Embryonic facial prominence (tissue), 1 donor: ENCODE data around the gene KLHL10.
"Not testable (repeated sequence)": the region's sequence is repeated elsewhere in the genome, so short reads cannot be mapped to it uniquely, and the experiment has no call there.

Source experiments
- DNase-seq: peaks from one replicate; pipeline ENCODE4 v3.0.0-alpha.2; 2016; ENCODE audit errors: extremely low spot score

The KLHL10 gene

DNA sequence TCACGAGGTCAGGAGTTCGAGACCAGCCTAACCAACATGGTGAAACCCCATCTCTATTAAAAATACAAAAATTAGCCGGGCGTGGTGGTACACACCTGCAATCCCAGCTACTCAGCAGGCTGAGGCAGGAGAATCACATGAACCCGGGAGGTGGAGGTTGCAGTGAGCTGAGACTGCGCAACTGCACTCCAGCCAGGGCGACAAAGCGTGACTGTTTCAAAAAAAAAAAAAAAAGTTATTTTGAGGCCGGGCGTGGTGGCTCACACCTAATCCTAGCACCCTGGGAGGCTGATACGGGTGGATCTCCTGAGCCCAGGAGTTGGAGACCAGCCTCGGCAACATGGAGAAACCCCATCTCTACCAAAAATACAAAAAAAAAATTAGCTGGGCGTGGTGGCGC, 13.8 kb downstream of the KLHL10 start:
- not testable (repeated sequence) for DNase-seq

DNA sequence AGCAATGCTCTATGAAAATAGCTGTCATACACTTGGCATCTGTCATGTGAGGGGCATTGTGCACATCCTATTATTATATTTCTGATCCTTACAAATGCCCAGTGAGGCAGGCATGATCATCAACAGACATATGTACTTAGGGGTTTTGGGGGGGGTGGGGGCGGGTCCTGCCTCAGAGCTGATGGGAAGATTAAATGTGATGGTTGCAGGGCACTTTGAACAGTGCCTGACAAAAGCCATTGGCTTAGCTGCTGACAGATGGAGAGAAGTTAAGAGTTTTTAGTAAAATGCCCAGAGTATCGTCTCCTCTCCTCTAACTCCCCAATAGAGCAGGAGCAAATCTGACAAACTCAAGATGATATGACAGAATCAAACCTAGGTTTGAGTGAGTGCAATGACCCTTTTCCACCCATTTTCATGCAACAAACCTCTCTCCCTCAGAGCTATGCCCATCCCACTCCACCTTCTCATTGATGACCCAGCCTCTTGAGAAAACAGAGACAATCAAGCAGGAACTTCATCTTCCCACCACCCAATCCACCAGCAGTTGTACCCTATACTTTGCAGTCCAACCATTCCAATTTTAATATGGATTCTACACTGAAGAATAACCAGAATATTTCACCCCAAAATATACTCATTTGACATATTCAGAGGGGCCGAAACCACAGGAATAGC, 22.8 kb downstream of the KLHL10 start:
- no peak for DNase-seq

DNA sequence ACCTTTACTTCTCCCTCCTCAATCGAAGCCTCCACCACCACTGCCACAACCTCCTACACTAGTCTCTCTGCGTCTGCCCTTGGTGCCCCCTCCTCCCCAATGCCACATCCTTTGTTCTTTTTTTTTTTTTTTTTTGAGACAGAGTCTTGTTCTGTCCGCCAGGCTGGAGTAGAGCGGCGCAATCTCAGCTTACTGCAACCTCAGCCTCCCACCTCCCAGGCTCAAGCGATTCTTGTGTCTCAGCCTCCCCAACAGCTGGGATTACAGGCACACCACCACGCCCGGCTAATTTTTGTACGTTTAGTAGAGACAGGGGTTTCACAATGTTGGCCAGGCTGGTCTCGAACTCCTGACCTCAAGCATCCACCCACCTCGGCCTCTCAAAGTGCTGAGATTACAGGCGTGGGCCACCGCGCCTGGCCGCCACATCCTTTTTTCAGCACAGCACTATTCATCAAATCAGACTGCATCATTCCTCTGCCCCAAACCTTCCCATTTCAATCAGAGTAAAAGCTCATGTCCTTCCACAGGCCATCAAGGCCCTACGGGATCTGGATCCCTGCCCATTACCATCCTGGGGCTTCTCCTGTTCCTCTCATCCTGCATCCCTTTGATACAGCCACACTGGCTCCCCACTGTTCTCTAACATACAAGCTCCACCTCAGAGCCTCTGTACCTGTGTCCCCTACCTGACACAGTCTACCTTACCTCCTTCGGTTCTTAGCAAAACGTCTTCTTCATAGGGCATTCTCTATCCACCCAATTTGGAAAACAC, 25.6 kb downstream of the KLHL10 start:
- DNase-seq: no peak

DNA sequence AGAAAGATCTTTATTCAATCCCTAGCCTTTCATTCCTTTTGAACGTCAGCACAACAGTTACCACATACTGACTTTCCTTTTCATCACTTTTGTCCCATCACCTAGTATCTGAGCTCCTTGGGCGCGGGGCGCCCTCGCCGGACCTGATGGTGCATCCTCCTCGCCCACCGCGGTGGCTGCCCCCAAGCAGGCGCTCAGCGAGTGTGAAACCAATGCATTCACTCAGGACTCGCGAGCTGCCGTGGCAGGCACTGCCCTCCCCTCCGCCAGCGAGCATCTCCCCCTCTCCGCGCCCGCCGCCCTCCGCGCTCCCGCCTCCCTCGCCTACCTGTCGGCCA, 26.8 kb downstream of the KLHL10 start:
- peak; percentile 26 for DNase-seq

GRCh38 chr17:41864836-41865595, 27.4 kb downstream of the KLHL10 start, which contains the start of gene KLHL11:
Gene KLHL11 (minus strand): TSS chr17:41865423. CDS start chr17:41865370, 53 bp downstream.
- peak; percentile 86 for DNase-seq

GRCh38 chr17:41865596-41865893, 27.9 kb downstream of the KLHL10 start:
- no peak for DNase-seq

DNA sequence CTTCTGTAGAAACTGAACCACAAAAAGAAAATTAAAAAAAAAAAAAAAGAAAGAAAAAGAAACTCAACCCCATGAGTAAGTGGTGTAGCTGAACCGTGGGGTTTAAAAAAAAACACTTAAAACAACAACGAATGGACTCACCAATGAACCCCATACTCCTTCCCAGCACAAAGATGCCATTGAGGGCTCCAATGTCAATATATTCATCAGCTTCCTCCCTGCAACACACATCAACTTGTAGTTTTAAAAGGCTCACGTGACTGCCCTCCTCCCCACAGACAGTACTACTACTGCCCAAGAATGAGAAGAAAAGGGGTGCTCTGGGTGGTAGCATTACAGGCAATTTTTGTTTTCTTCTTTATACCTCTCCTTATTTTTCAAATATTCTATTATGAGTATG, 30.9 kb downstream of the KLHL10 start:
- DNase-seq: no peak

- no peak for DNase-seq
Observed at GRCh38 chr17:41869426-41869825, 31.8 kb downstream of the KLHL10 start.

GRCh38 chr17:41870097-41870496, 32.5 kb downstream of the KLHL10 start:
- no peak for DNase-seq

- DNase-seq: no peak
Observed at GRCh38 chr17:41870627-41871026, 33.0 kb downstream of the KLHL10 start.

DNA sequence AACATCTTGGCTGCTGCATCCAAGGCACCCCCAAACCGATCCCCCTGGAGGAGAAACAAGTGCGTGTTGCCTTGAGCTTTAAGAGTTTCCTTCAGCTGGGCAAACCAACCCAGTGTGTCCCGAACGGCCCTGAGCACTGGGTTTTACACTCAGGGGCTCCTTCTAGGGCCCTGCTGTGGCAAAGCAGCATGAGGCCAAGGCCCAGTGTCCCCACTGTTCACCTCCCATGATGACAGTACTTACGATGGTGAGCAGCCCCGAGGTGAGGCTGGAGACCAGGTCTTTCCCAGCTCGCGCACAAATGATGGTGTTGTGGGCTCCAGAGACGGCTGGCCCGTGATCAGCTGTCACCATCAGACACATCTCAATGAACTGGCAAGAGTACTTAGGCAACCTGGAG, 34.2 kb downstream of the KLHL10 start:
- DNase-seq: no peak

- DNase-seq: no peak
Observed at GRCh38 chr17:41873559-41874292, 36.1 kb downstream of the KLHL10 start.

DNA sequence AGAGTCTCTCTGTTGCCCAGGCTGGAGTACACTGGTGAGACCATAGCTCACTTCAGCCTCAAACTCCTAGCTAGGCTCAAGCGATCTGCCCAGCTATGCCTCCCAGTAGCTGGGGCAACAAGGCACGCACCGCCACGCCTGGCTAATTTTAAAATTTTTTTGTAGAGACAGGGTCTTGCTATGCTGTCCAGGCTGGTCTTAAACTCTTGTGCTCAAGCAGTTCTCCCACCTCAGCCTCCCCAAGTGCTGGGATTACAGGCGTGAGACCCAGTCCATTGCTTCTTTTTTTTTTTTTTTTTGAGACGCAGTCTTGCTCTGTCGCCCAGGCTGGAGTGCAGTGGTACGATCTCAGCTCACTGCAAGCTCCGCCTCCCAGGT, 36.7 kb downstream of the KLHL10 start:
- DNase-seq: not testable (repeated sequence)

DNA sequence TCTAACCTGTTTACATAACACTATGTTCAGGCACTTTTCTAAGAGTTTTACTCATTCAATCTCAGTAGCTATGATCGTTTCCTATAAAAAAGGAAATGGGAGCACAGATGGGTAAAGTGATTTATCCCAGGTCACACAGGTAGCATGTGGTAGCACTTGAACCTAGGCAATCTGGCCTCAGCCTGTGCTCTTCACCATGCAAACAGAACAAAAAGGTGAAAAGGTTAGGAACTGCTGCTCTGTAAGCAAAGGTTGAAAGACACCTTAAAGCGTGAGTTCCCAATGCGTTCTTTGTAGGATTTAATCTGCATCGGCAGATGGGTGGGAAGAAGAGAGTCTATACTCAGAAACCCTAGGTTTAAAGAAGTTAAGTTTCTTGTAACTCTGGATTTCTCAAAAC, 42.5 kb downstream of the KLHL10 start:
- DNase-seq: no peak

DNA sequence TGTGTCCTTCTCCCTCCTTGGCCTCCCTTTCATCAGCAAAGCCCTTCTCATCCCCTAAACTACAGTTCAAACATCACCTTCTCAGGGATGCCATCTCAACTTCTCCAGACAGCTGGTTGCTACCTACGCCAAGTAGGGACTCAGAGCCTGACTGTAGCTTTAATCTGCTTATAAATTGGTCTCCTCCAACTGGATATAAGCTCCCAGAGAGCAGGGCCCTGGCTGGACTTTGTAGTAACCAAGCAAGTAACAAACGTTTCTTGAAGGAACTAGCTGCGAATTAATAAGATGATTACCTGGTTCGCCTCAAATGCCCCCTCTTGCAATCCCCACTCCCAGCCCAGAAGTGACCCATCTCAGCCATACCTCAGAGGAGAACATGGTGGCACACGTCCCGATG, 45.1 kb downstream of the KLHL10 start:
- no peak for DNase-seq

DNA sequence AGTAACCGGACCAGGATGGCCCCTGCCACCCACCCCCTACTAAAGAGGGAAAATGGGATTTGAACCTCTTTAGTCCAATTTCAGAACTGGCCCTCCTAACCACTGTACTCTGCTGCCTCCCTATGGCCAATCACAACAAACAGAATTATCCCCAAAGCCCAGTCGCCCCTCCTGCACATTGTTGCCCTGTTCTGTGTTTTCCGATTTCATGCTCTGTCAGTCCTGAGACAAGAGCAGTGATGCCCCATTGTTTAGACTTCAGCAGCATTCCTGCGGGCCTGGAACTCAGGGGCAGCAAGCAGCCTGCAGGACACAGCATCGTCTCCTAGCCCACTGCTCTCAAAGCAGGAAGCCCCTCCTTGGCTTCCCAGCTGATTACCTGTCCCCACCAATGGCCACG, 48.1 kb downstream of the KLHL10 start:
- DNase-seq: no peak

GRCh38 chr17:41888332-41888965, 50.8 kb downstream of the KLHL10 start:
- no peak for DNase-seq

GRCh38 chr17:41891135-41892020, 53.8 kb downstream of the KLHL10 start:
- no peak for DNase-seq

DNA sequence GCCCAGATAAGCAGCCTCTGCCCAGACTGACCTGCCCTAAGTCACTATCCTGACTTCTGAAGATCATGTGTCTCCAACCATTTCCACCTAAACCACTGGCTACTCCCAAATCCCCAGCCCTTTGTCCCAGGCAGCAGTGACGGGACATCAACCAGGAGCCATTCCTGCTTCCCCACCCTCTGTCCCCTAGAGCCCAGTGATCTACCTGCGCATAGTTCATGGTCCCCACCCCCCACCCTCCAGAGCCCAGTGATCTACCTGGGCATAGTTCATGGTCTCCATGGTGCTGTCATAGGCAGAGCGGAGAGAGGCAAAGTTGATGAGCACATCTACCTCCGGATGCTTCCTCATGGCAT, 54.4 kb downstream of the KLHL10 start:
- no peak for DNase-seq

DNA sequence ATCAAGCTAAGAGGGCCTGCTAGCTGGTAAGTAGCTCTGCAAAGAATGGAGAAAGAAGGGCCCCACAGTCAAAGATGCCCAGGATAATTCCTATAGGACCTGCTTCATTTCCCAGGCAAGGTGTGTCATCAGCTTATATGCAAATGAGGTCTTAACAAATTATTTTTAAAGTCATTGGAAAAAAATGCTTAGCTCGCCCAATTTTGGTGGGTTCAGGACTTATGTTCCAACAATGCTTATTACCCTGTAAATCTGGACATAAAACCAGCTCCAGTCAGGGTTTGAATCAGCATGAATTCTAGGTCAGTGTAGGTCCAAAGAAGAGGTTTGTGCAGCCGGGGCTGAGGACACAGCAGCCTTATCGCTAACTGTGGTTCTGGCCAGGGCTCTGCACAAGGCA, 55.8 kb downstream of the KLHL10 start:
- DNase-seq: no peak

DNA sequence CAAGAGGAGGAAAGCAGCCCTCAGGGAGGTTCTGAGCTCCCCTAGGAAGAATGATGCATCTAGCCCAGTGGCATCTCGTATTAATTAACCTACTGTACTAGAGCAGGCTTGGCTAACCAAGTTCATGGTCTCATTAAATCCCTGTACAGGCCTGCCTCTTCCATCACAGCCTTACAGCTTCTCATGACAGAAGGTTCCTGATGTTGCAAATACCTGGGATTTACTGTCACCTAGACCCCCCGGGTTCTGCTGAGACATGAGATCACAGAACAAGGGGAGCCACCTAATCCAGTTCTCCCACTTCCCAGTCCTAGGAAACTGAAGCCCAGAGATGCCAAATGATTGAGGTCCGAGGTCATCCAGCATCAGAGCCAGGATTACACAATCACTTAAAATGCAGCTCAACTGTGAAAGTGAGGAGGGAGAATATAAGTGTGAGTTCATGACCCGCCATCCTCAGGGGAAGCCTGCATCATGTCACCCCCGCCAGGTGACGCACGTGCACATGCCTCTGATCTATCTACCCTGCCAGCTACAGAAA, 57.2 kb downstream of the KLHL10 start:
- DNase-seq: no peak
